B cell (primary cell): ENCODE results near the gene MBTPS1. TPM values are rescaled to one million over a fixed set of nuclear protein-coding genes. Genes with fewer than 3 reads are reported as not detected.

Experiments used
- ATAC-seq: fragments of 200-7000 bp; cut with Tn5 transposase; one replicate; pipeline ENCODE4 v1.10.0; 2021; ENCODE audit warnings: low read depth, mild to moderate bottlenecking, moderate number of reproducible peaks, moderate library complexity
- CTCF ChIA-PET: fragments of 350-600 bp; sonication (Branson Sonifier 250); formaldehyde crosslinking; loops from one replicate; lab custom pipeline; 2021; ENCODE audit warnings: antibody characterized with exemption, inconsistent platforms; lab: Charles Lee
- POLR2A ChIA-PET: fragments of 350-600 bp; sonication (Branson Sonifier 250); formaldehyde crosslinking; loops from one replicate; lab custom pipeline; 2021; ENCODE audit warnings: antibody characterized with exemption; lab: Charles Lee
- DNase-seq: peaks from one replicate; pipeline ENCODE4 v3.0.0; 2013
- H2AFZ ChIP-seq: 2 replicates; pipeline ENCODE4 v1.6.1; 2012; ENCODE audit warnings: mild to moderate bottlenecking, low read depth, low read length; ENCODE audit not compliant: insufficient read depth, poor library complexity, severe bottlenecking
- H3K27ac ChIP-seq, 2 donors: 1 replicate in 1 of 2; 2 replicates in 1 of 2; pipeline ENCODE4 v1.5.1; 2012 to 2013; ENCODE audit warnings: low read length in 2 of 2, mild to moderate bottlenecking in 2 of 2, moderate library complexity in 1 of 2
- H3K27me3 ChIP-seq, 4 experiments: fragments of 200-600 bp in 1 of 4; sonication (generic) in 1 of 4; replicated peaks in 1 of 4; 1 replicate in 2 of 4; 2 replicates in 2 of 4; pipeline versions ENCODE4 v1.6.1 to v1.7.0; 2013 to 2016; ENCODE audit warnings: low read length in 3 of 4, mild to moderate bottlenecking in 2 of 4, mixed read lengths in 1 of 4, moderate library complexity in 1 of 4; ENCODE audit not compliant: insufficient read depth in 4 of 4, control insufficient read depth in 3 of 4; ENCODE audit errors: control extremely low read depth in 1 of 4
- H3K36me3 ChIP-seq, 2 experiments: replicated peaks in 1 of 2; 1 replicate in 1 of 2; 2 replicates in 1 of 2; pipeline versions ENCODE4 v1.6.1 to v1.7.1; 2013; ENCODE audit warnings: low read length in 1 of 2; ENCODE audit not compliant: insufficient read depth in 2 of 2, control insufficient read depth in 1 of 2; ENCODE audit errors: control extremely low read depth in 1 of 2, extremely low read depth in 1 of 2
- H3K4me1 ChIP-seq, 2 donors: fragments of 200-600 bp in 1 of 2; sonication (generic) in 1 of 2; 1 replicate in 1 of 2; 2 replicates in 1 of 2; pipeline versions ENCODE4 v1.5.1 to v1.6.1; 2013 to 2017; ENCODE audit warnings: low read length in 2 of 2; ENCODE audit not compliant: control insufficient read depth in 2 of 2, insufficient read depth in 2 of 2
- H3K4me2 ChIP-seq: replicated peaks from 2 replicates; pipeline ENCODE3; 2012; ENCODE audit warnings: mild to moderate bottlenecking, low read depth, low read length; ENCODE audit not compliant: poor library complexity, severe bottlenecking
- H3K4me3 ChIP-seq, 5 experiments: fragments of 200-600 bp in 1 of 5; sonication (generic) in 1 of 5; 1 replicate in 3 of 5; 2 replicates in 2 of 5; pipeline versions ENCODE4 v1.5.1 to v1.7.0; 2011 to 2016; ENCODE audit warnings: low read length in 4 of 5, mild to moderate bottlenecking in 4 of 5, low read depth in 2 of 5, control low read depth in 1 of 5, moderate library complexity in 1 of 5; ENCODE audit not compliant: insufficient read depth in 1 of 5; ENCODE audit errors: control extremely low read depth in 1 of 5, extremely low read depth in 1 of 5
- H3K79me2 ChIP-seq: fragments of 200-600 bp; sonication (generic); one replicate; pipeline ENCODE4 v1.6.0; 2016; ENCODE audit warnings: low read length; ENCODE audit not compliant: control insufficient read depth, insufficient read depth
- H3K9ac ChIP-seq: fragments of 200-600 bp; sonication (generic); 2 replicates; pipeline ENCODE4 v1.6.1; 2017; ENCODE audit warnings: mild to moderate bottlenecking, low read length, moderate library complexity
- H3K9me3 ChIP-seq, 3 donors: one replicate each; pipeline versions ENCODE4 v1.6.1 to v1.7.1; 2013; ENCODE audit warnings: low read length in 2 of 3; ENCODE audit not compliant: control insufficient read depth in 2 of 3, insufficient read depth in 1 of 3; ENCODE audit errors: control extremely low read depth in 1 of 3
- H4K20me1 ChIP-seq: 2 replicates; pipeline ENCODE4 v1.6.0; 2012; ENCODE audit warnings: mild to moderate bottlenecking, low read length; ENCODE audit not compliant: insufficient read depth, control insufficient read depth, poor library complexity, severe bottlenecking
- H3K27ac Mint-ChIP-seq: one replicate; pipeline ENCODE4 v1.8.0; 2021; ENCODE audit warnings: mixed read lengths
- H3K27me3 Mint-ChIP-seq: one replicate; pipeline ENCODE4 v1.8.0; 2021; ENCODE audit warnings: mixed read lengths
- H3K4me1 Mint-ChIP-seq: one replicate; pipeline ENCODE4 v1.8.0; 2021; ENCODE audit warnings: mixed read lengths
- H3K4me3 Mint-ChIP-seq: one replicate; pipeline ENCODE4 v1.8.0; 2021; ENCODE audit warnings: mixed read lengths
- H3K9me3 Mint-ChIP-seq: one replicate; pipeline ENCODE4 v1.8.0; 2022; ENCODE audit warnings: mixed read lengths; ENCODE audit not compliant: insufficient read depth
- CTCF ChIP-seq: fragments of 200-600 bp; IDR thresholded peaks from one replicate; pipeline ENCODE4 v1.8.0; 2022; ENCODE audit warnings: antibody characterized with exemption, mild to moderate bottlenecking
- EZH2 ChIP-seq: IDR thresholded peaks from 2 replicates; pipeline ENCODE4 v1.6.1; 2012; ENCODE audit warnings: borderline replicate concordance, low read depth, mild to moderate bottlenecking, moderate library complexity, low read length; ENCODE audit not compliant: insufficient read depth, poor library complexity, severe bottlenecking
- WGBS: methylation state at CpG from one replicate; pipeline ENCODE4 v1.1.5; 2013; ENCODE audit warnings: missing lambda C conversion rate; ENCODE audit not compliant: insufficient coverage; 5-methylcytosine and 5-hydroxymethylcytosine counted together
- intact Hi-C: fragments of 100-400 bp; cut with micrococcal nuclease; formaldehyde crosslinking; loops from one replicate; pipeline ENCODE4 v1.10.0; 2022
- polyA plus RNA-seq: library from polyadenylated mRNA; depleted of rRNA; stranded (reverse); fragments of >200 nt; gene quantifications from 2 replicates; pipeline ENCODE4 v1.2.3, GENCODE V29; 2012
- total RNA-seq, 2 donors: library from RNA; stranded (reverse); fragments of 120-200 nt in 1 of 2; gene quantifications; 1 replicate in 1 of 2; 2 replicates in 1 of 2; pipeline versions ENCODE4 v1.2.3 to v1.2.4, GENCODE V29; 2013 to 2022

MBTPS1 gene
- total and polyA plus RNA-seq, 2 donors (not counting 1 experiment from before 2014, with no cell fraction given), result 85.9 to 120 TPM

- peaks cover 12 to 81% of the 10 kb centered on the region in 2 experiments for H3K36me3 ChIP-seq
- H3K27ac ChIP-seq, result no peak overlapping the region
- Mint-ChIP-seq H3K27ac (no peak overlapping the region), H3K4me1 (no peaks in the 10 kb centered on the region), H3K9me3 (no peaks in the 10 kb centered on the region), H3K27me3 (no peaks in the 10 kb centered on the region), H3K4me3 (no peak overlapping the region)
- H4K20me1 ChIP-seq, result no peaks in the 10 kb centered on the region
- H3K4me2 ChIP-seq, result no peak overlapping the region
- ATAC-seq, result no peak
- no peak for DNase-seq
- TF ChIP-seq CTCF (no peak), EZH2 (no peak)
- H2AFZ ChIP-seq, result no peak overlapping the region
- intact Hi-C loops, result no loop called here
- POLR2A ChIA-PET, result no interaction called here
- WGBS, result 98% methylated on average over 24 of the region's 28 CpGs
- H3K79me2 ChIP-seq, result no peaks in the 10 kb centered on the region
- H3K4me1 ChIP-seq, result no peaks in the 10 kb centered on the region
- no peak overlapping the region for H3K9ac ChIP-seq
- H3K4me3 ChIP-seq, result no peak overlapping the region
- H3K27me3 ChIP-seq, result no peaks in the 10 kb centered on the region
- CTCF ChIA-PET, result interaction anchor here (0.5 to 1.8 kb wide), 4 partner anchors 14 to 103 kb away, joined by 3 to 12 read pairs (median 4); no protein-coding TSS in a partner anchor
- no peaks in the 10 kb centered on the region for H3K9me3 ChIP-seq
Observed at GRCh38 chr16:84059946-84060901, 56.5 kb downstream of the MBTPS1 start.

- intact Hi-C loops, result no loop called here
- ChIA-PET CTCF (interaction anchor here (1.5 kb wide), 1 partner anchor 25 kb away, joined by 3 read pairs; no protein-coding TSS in a partner anchor), POLR2A (no interaction called here)
- WGBS, result 98% methylated on average over 9 of the region's 11 CpGs
- Histone ChIP-seq H4K20me1 (no peaks in the 10 kb centered on the region), H3K79me2 (no peaks in the 10 kb centered on the region), H3K27ac (no peak overlapping the region), H3K4me1 (no peaks in the 10 kb centered on the region), H3K27me3 (no peaks in the 10 kb centered on the region), H2AFZ (no peak overlapping the region), H3K9ac (no peak overlapping the region), H3K36me3 (peaks cover 12 to 91% of the 10 kb centered on the region in 2 experiments), H3K4me3 (no peak overlapping the region), H3K4me2 (no peak overlapping the region), H3K9me3 (no peaks in the 10 kb centered on the region)
- ATAC-seq, result no peak
- H3K9me3 Mint-ChIP-seq, result no peaks in the 10 kb centered on the region
- no peak overlapping the region for H3K27ac Mint-ChIP-seq
- H3K4me1 Mint-ChIP-seq, result no peaks in the 10 kb centered on the region
- TF ChIP-seq EZH2, result no peak
- TF ChIP-seq CTCF, result no peak
- no peak for DNase-seq
- H3K27me3 Mint-ChIP-seq, result no peaks in the 10 kb centered on the region
- H3K4me3 Mint-ChIP-seq, result no peak overlapping the region
Observed at GRCh38 chr16:84059111-84059510, 57.6 kb downstream of the MBTPS1 start.
